ENCODE measurements around the gene TCEA2.

The TCEA2 gene

GRCh38 chr20:64048402-64049044, 14.5 kb upstream of the TCEA2 start:
- in situ Hi-C loops (cut with MboI; ENCODE audit: low sequenced_read_pairs), result no loop called here

GRCh38 chr20:64049060-64049877, 13.7 kb upstream of the TCEA2 start, which contains the start of gene SOX18:
SOX18 (minus strand) TSS chr20:64049639; CDS start chr20:64049516, 123 bp downstream.
- in situ Hi-C loops (cut with MboI; ENCODE audit: low sequenced_read_pairs), result no loop called here

DNA sequence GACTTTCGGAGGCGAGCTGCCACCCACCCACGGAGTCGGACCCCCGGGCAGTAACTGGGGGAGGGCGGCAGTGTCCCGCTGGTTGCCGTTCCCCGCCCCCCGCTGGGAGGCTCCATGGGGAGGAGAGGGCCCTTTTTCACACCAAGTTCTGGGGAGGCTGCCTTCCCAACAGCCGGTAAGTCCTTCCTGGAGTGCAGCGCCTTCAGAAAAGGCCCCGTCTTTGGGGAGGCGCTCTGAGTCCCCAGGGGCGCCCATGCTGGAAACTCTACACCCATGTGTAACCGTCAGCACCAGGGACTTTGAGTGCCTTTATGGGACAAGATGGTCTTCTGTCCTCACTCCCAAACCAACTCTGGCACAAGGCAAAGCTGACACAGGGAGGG, 13.1 kb upstream of the TCEA2 start:
- in situ Hi-C loops (cut with MboI; ENCODE audit: low sequenced_read_pairs), result no loop called here

GRCh38 chr20:64050261-64051032, 12.6 kb upstream of the TCEA2 start:
- in situ Hi-C loops (cut with MboI; ENCODE audit: low sequenced_read_pairs), result no loop called here

GRCh38 chr20:64051033-64051452, 12.0 kb upstream of the TCEA2 start:
- in situ Hi-C loops (cut with MboI; ENCODE audit: low sequenced_read_pairs), result no loop called here

DNA sequence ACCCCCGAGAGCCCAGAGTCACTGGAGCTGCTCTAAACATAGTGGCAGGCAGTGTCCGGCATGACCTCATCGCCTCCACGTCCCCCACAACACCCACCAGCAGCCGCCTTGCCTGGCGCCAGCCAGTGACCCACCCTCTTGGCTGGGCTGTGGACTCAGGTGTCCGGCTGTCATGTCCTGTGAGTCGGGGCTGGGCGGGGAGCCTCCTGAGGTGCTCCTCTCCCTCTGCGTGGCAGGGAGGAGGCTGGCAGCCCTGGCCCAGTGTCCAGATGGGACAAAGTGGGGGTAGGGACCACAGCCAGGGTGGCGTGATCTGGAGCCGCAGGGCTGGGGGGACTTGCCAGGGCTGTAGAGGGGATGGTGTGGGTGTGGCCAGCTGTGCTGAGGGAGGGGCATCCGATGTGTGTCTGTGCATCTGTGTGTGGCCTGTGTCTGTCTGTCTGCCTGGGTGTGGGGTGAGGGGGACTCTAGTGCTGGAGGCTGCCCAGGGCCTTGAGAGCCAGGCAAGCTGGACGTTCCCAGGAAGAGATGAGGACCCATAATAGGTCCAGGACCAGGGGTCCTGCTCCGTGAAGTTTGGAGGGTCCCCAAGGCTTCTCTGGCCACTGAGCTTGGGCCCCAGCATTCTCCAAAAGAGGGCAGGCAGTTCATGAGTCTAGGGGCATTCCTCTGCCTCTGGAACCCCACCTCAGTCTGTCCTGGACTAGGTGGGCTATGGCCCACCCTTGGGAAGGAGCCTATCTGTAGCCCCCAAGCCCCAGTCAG, 11.3 kb upstream of the TCEA2 start:
- in situ Hi-C loops (cut with MboI; ENCODE audit: low sequenced_read_pairs), result no loop called here

DNA sequence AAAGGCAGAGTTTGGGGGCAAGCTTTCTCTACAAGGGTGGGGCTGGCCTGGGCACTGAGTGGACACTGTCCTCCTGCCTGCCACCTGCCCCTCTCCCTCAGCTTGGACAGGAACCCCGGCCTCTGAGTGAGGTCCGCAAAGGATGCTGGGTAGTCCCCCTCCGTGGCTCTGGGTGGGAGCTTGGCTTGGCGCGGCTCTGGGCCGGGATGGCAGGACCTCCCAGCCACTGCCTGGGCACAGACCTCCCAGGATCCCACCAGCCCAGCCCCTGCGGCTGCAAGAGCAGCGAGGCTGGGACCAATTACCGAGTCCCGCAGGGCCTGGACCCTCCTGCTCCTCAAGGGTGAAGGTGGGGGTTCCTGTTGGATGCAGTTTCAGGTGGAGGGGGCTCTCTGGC, 10.7 kb upstream of the TCEA2 start:
- in situ Hi-C loops (cut with MboI; ENCODE audit: low sequenced_read_pairs), result no loop called here

DNA sequence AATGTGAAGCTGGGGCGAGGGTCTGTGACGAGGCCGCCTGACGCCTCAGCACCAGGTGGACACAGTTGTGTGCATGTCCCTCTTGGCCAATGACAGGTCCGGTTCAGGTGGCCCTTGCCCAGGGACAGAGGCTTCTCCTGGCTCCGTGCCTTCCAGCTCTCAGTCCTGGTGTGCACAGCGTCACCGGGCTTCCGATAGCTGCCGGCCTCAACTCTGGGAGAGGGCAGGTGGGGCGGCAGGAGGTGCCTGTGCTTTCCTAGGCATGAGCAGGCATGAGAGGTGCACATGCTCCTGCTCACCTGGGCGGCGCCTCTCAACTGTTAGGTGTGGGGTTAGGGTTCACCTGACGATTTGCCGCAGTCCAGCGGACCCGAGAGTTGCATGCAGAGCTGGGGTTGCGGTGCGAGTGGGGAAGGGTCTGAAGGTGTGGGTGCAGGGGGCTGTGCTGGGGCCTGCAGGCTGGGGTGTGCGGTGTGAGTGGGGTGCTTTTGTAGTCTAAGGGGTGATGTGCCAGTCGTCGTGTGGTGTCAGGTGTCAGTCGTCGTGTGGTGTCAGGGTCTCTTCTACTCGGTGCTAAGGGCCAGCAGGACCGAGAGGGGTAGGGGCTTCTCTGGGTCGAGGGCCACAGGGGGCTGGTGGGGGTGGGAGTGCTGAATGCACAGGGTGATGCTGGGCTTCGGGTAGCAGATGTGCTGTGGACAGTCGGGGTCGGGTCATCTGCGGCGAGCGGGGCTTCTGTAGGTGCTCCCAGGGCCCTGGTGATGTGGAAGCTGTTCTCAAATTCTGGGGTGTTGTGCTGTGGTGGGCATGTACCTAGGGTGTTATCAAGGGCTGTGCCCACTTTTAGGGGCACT, 9.8 kb upstream of the TCEA2 start:
- in situ Hi-C loops (cut with MboI; ENCODE audit: low sequenced_read_pairs), result no loop called here

GRCh38 chr20:64053841-64054661, 8.9 kb upstream of the TCEA2 start:
- in situ Hi-C loops (cut with MboI; ENCODE audit: low sequenced_read_pairs), result no loop called here

GRCh38 chr20:64055396-64055892, 7.6 kb upstream of the TCEA2 start:
- in situ Hi-C loops (cut with MboI; ENCODE audit: low sequenced_read_pairs), result no loop called here

- in situ Hi-C loops (cut with MboI; ENCODE audit: low sequenced_read_pairs), result no loop called here
Measured at GRCh38 chr20:64055893-64056638, 6.9 kb upstream of the TCEA2 start.

GRCh38 chr20:64056639-64056888, 6.4 kb upstream of the TCEA2 start:
- in situ Hi-C loops (cut with MboI; ENCODE audit: low sequenced_read_pairs), result no loop called here

DNA sequence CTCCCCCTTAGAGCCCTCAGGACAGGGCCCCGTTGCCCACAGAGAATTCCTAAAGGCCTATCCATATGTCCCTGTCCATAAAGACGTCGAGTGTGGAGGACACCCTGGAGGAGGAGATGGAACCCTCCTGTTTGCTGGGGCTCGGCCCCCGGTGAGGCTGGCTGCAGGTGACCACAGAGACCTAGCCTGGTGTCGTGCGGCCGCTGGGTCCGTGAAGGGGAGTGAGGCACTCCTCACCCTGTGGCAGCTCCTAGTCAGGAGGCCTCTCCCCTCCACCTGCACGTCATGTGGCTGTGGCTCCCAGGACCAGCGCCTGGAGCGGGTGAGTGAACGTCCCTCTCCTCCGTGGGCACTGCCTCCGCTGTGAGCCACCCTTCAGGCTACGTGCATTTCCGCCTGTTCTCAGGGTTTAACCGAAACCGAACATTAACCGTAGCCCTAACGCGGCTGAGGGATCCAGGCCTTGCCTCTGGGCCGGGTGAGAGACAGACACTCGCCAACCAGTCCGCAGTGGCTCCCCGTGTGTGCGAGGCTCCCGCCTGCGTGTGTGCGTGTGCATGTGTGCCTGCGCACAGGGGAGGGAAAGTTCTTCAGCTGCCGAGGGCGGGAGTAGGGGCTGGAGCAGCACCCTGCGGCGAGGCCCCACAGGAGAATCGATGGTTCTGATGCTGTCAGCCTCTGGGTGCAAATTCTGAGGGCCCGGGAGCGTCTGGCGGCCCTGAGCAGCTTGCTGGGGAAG, 5.9 kb upstream of the TCEA2 start:
- in situ Hi-C loops (cut with MboI; ENCODE audit: low sequenced_read_pairs), result no loop called here

DNA sequence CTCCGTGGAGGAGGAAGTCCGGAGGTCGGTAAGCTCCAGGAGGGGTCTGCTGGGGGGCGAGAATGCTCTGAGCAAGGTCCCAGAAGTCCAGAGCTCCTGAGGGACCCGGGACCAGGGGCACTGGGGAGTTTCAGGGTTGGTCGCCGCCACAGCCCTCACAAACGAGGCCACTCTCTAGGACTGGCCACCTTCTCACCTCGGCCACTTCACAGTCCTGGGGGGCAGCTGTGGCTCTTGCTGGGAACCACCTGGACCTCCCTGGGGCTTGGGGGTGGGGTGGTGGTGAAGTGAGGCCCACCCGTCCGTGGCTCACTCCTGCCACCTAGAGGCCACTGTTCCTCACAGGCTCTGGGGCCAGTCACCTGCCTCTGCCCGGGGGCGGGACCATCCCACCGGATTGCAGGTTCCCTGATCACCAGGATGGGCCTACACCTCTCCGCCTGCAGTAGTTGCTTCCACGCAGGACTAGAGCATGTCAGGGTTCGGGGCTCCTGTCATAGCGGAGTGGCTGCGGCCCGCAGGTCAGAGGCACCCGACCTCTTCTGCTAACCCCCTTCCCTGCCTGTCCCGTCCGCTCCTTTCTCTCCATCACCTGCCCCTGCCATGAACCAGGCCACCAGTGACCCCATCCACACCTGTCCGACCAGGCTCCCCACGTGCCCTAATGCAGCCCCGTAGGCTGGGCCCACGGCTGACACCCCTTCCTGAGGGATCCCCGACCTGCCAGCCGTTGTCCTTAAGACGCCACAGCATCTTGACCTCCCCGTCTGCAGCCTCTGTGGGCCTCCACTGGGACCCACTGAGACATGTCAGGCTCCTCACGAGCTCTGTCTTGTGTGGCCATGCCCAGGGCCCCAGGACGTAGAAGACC, 5.1 kb upstream of the TCEA2 start:
- in situ Hi-C loops (cut with MboI; ENCODE audit: low sequenced_read_pairs), result no loop called here

DNA sequence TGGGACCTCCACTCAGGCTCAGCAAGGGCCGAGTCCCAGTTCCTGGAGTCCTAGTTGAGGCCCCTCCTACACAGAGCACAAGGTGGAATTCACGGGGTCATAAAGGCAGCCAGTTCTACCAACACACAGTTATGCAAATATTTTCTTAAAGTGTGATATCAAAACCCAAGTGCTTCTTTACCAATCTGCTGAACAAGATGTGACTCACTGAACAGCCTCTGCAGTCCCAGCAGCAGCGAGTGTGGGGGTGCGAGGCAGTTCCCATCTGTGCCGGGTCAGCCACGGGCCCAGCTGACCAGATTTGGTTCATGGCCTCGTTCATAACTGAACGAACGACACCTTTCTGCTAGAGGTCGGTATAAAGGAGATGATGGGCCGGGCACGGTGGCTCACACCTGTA, 4.5 kb upstream of the TCEA2 start:
- in situ Hi-C loops (cut with MboI; ENCODE audit: low sequenced_read_pairs), result no loop called here

GRCh38 chr20:64062276-64062595, 762 bp upstream of the TCEA2 start:
- in situ Hi-C loops (cut with MboI; ENCODE audit: low sequenced_read_pairs), result no loop called here

All from HL-60/S4 treated with phorbol 12-myristate 13-acetate at 8.2 ng/mL for 4 days and 3 days (cell line).